HG03025 (cell line): ENCODE results near the gene CEP104.

Experiments
- ATAC-seq: cut with Tn5 transposase; IDR thresholded peaks from one replicate; pipeline ENCODE4 v1.9.1; 2021; ENCODE audit warnings: mild to moderate bottlenecking, moderate library complexity; ENCODE audit not compliant: unreplicated experiment, low FRiP score

Gene CEP104

GRCh38 chr1:3768811-3769390 lies 88.1 kb downstream of the CEP104 start:
- ATAC-seq, result no peak

GRCh38 chr1:3767328-3767925 lies 89.6 kb downstream of the CEP104 start:
- ATAC-seq, result no peak

- no peak for ATAC-seq
Measured at GRCh38 chr1:3763351-3764125, 93.5 kb downstream of the CEP104 start.

GRCh38 chr1:3762873-3763228 lies 94.2 kb downstream of the CEP104 start:
- no peak for ATAC-seq

GRCh38 chr1:3762151-3762872 lies 94.7 kb downstream of the CEP104 start:
- ATAC-seq, result no peak
